NCI-H2107 (cell line): ENCODE results near the gene IDH3B.
"Not testable (repeated sequence)": the region's sequence is repeated elsewhere in the genome, so short reads cannot be mapped to it uniquely, and the experiment has no call there.

ENCODE experiments used
- DNase-seq: peaks from one replicate; lab custom pipeline; 2025; lab: John Stamatoyannopoulos, UW

The IDH3B gene

GRCh38 chr20:2694519-2694918 lies 30.5 kb upstream of the IDH3B start:
- DNase-seq: no peak

GRCh38 chr20:2694008-2694471 lies 30.0 kb upstream of the IDH3B start:
- no peak for DNase-seq

GRCh38 chr20:2693286-2694007 lies 29.4 kb upstream of the IDH3B start:
- no peak for DNase-seq

- DNase-seq: no peak
Measured at GRCh38 chr20:2692886-2693285, 28.9 kb upstream of the IDH3B start.

- DNase-seq: no peak
Measured at GRCh38 chr20:2692036-2692885, 28.2 kb upstream of the IDH3B start, which contains the start of gene EBF4. Gene EBF4, plus strand, starts transcription at chr20:2692780. Its CDS starts 866 bp downstream, at chr20:2693646.

GRCh38 chr20:2691663-2692035 lies 27.6 kb upstream of the IDH3B start:
- no peak for DNase-seq

GRCh38 chr20:2691127-2691526 lies 27.1 kb upstream of the IDH3B start:
- no peak for DNase-seq

GRCh38 chr20:2690718-2691117 lies 26.7 kb upstream of the IDH3B start:
- DNase-seq: no peak

GRCh38 chr20:2690213-2690612 lies 26.2 kb upstream of the IDH3B start:
- DNase-seq: no peak

- peak; percentile 26 for DNase-seq
Measured at GRCh38 chr20:2688041-2688591, 24.1 kb upstream of the IDH3B start.

GRCh38 chr20:2687514-2687913 lies 23.5 kb upstream of the IDH3B start:
- DNase-seq: no peak

- not testable (repeated sequence) for DNase-seq
Measured at GRCh38 chr20:2684817-2685216, 20.8 kb upstream of the IDH3B start.

- not testable (repeated sequence) for DNase-seq
Measured at GRCh38 chr20:2682040-2682439, 18.0 kb upstream of the IDH3B start.

GRCh38 chr20:2680046-2680445 lies 16.0 kb upstream of the IDH3B start:
- no peak for DNase-seq

GRCh38 chr20:2673453-2673852 lies 9.4 kb upstream of the IDH3B start:
- DNase-seq: no peak

GRCh38 chr20:2672446-2672845 lies 8.4 kb upstream of the IDH3B start:
- DNase-seq: no peak

GRCh38 chr20:2671977-2672376 lies 8.0 kb upstream of the IDH3B start:
- DNase-seq: no peak

GRCh38 chr20:2663364-2663886 lies 591 bp downstream of the IDH3B start:
- no peak for DNase-seq

GRCh38 chr20:2659547-2659946 lies 4.5 kb downstream of the IDH3B start:
- DNase-seq: no peak

GRCh38 chr20:2658414-2659354 lies 5.3 kb downstream of the IDH3B start:
- no peak for DNase-seq

- no peak for DNase-seq
Measured at GRCh38 chr20:2657674-2658073, 6.3 kb downstream of the IDH3B start.
